SK-N-DZ (cell line): Measurements from ENCODE around the gene EXTL2.
"Not testable (repeated sequence)": the region's sequence is repeated elsewhere in the genome, so short reads cannot be mapped to it uniquely, and the experiment has no call there.

ENCODE experiments used
- DNase-seq: peaks from one replicate; pipeline ENCODE4 v3.0.0-alpha.2; 2015; ENCODE audit warnings: low spot score

EXTL2 gene

DNA sequence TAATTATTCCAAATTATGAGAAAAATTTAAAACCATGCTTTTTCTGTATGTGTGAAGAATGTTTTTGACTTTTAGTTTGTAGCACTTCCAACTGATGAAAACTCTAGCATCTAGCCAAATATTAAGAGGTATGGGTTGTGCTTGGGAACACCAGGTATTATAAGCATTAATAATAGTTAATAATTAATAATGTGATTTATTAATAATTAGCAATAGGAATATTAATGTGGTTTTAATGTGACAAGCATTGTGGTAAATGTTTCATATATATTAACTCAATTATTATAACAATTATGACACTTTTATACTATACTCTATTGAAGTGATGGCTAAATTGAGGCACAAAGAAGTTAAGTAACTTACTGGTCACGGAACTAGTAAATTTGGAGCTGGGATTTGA, 9.1 kb upstream of the EXTL2 start:
- DNase-seq, result no peak

- no peak for DNase-seq
Measured at GRCh38 chr1:100902365-100902764, 7.7 kb upstream of the EXTL2 start.

DNA sequence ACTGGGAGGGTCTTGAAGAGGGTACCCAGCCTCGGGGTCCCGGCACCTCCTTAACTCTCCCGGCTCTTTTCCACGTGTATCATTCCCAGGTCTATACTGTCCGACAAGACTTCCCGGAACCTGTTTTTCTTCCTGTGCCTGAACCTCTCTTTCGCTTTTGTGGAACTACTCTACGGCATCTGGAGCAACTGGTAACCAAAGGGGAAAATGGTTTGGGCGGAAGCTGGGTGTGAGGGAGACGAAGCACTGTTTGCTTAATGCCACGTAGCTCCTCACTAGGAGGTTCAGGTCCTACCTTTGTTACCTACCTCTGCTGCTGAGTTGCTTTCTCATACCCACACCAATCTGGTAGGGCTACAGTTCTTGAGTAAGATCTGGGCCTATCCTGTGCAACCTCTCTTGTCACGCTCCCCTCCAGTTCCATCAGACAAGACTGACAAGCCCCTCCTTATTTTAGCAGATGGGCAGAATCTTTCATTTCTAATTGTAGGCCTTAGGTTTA, 1.9 kb upstream of the EXTL2 start:
- DNase-seq, result peak; percentile 20

- peak; percentile 83 for DNase-seq
Measured at GRCh38 chr1:100895540-100896480, 1.2 kb upstream of the EXTL2 start, which contains the start of gene SLC30A7. TSS of gene SLC30A7 (plus strand) at chr1:100896090. CDS start at chr1:100896263, 173 bp downstream.

GRCh38 chr1:100893718-100894117, 924 bp downstream of the EXTL2 start:
- DNase-seq, result no peak

DNA sequence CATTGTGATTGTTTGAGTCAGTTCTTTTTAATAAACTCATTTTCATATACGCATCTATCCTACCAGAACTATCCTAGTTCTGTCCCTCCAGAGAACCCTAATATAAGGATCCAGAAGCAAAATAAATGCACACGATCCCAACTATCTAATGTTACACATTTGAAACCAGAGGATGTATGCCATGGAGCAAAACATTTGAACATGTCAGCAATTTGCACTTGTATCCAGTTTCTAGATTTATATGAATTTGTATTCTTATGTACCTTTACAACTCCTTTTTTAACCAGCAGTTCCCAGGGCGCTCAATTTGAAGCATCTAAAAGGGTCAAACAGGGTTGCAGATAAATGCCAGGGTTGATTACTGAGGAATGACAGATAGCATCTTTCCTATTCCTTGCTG, 2.1 kb downstream of the EXTL2 start:
- DNase-seq, result no peak

DNA sequence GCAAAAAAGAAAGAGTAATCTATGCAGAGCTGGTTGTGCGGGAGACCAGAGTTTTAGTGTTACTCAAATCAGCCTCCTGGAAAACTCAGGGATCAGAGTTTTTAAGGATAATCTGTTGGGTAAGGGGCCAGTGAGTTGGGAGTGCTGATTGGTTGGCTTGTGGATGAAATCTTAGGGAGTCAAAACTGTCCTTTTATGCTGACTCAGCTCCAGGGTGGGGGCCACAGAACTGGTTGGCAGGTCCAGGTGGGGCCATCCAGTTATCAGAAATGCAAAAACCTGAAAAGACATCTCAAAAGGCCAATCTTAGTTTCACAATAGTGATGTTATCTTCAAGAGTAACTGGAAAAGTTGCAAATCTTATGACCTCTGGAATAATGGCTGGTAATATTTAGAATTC, 3.3 kb downstream of the EXTL2 start:
- DNase-seq, result no peak

GRCh38 chr1:100889869-100890482, 4.7 kb downstream of the EXTL2 start:
- DNase-seq, result not testable (repeated sequence)

DNA sequence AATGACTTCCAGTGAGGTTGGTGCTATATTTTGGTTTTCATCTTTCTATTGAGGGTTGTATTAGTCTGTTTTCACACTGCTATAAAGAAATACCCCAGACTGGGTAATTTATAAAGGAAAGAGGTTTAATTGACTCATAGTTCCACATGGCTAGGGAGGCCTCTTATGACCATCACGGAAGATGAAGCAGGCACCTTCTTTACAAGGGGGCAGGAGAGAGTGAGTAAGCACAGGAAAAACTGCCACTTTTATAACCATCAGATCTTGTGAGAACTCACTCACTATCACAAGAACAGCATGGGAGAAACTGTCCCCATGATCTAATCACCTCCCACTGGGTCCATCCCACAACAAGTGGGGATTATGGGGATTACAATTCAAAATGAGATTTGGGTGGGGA, 5.6 kb downstream of the EXTL2 start:
- not testable (repeated sequence) for DNase-seq

- no peak for DNase-seq
Measured at GRCh38 chr1:100883963-100884362, 10.7 kb downstream of the EXTL2 start.

DNA sequence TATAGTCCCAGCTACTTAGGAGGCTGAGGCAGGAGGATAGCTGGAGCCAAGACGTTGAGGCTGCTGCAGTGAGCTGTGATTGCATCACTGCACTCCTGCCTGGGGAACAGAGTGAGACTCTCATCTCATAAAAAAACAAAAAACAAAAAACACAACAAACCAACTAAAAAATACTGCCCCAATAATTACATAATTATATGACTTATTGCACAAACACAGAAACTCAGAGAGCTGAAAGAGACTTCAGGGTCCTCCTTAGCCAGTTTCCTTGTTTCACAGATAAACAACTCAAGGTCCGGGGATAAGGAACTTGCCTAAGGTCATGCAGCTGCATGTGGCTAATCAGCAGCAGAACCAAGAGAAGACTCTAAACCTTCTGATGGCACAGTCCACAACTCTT, 11.9 kb downstream of the EXTL2 start:
- no peak for DNase-seq

DNA sequence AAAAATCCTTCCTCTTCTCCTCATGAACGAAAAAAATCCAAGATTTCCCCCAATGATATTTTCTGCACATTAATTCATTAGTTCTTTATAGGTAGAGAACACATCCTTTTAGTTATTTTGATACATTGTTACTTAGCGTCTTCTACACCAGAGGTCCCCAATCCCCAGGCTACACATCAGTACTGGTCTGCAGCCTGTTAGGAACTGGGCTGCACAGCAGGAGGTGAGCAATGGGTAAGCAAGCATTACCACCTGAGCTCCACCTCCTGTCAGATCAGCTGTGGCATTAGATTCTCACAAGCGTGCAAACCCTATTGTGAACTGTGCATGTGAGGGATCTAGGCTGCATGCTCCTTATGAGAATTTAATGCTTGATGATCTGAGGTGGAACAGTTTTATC, 13.0 kb downstream of the EXTL2 start:
- DNase-seq, result no peak

GRCh38 chr1:100879422-100879821, 15.2 kb downstream of the EXTL2 start:
- DNase-seq, result no peak

DNA sequence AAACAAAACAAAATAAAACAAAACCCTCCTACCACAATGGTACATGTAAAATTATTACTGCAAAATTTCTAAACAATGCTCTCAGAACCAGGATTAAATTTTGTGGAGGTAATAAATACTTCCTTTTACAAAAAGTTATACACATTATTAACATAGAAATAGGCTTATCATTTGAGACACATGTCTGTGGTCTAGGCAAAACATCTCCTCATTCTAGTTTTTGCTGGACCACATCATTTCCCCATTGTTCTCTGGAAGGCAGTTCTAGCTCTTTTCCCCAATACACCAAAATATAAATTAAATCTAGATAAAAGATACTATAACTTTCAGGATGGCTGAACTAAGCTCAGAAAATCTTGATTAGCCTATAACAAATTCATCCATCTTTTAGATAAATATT, 18.4 kb downstream of the EXTL2 start:
- DNase-seq, result no peak

DNA sequence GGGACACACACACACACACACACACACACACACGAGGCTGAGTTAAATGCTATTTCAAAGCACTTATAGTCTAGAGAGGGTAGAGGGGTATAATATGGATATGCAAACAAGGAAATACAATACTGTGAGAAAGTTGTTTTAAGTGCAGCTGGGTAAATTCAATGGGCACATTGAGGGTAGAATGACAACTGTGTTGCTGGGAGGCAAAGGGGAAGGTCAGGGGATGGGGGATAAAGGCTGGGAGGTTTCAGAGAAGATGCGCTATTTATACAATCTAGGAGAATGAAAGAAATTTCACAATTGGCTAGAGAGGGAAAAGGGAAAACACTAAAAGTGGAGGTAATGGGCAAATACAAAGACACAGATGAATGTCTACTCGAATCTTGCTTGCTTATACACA, 19.4 kb downstream of the EXTL2 start:
- no peak for DNase-seq

- DNase-seq, result no peak
Measured at GRCh38 chr1:100874433-100874832, 20.2 kb downstream of the EXTL2 start.

- no peak for DNase-seq
Measured at GRCh38 chr1:100869996-100870395, 24.6 kb downstream of the EXTL2 start.

GRCh38 chr1:100868364-100868995, 26.2 kb downstream of the EXTL2 start:
- DNase-seq, result peak; percentile 23

DNA sequence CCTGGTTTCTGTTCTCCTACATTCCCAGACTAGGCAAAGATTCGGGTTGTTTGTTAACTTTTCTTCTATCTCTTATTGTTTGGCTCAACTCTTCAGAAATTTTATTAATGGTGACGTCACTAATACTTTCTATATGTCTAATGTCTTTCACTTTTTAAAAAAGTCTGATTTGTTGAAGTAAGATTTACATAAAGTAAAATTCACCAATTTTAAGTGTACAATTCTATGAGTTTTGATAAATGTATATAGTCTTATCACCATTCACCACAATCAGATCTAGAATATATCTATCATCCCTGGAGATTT, 27.8 kb downstream of the EXTL2 start:
- no peak for DNase-seq

GRCh38 chr1:100866041-100866900, 28.4 kb downstream of the EXTL2 start:
- DNase-seq, result no peak

- DNase-seq, result no peak
Measured at GRCh38 chr1:100862591-100862990, 32.1 kb downstream of the EXTL2 start.

DNA sequence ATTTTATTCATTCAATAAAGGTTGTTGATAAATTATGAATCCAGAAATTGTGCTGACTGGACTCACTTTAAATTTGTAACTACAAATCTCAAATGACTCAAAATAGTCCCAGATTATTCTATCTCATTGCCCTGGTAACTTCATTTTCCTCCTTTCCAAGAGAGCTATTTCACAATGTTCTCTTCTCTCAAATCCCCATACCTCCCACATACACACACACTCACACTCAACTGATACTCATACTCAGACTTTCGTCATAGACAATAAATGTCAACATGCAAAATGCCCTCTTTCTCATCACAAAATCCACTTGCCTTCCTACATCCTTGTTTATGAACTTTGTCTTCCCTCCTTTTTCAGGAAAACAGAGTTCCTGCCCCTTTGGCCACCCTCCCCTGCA, 33.3 kb downstream of the EXTL2 start:
- DNase-seq, result no peak
